NB4 (cell line): Measurements from ENCODE around the gene AIP.
A peak's percentile ranks its signal among the peaks of the same experiment; 100 is the strongest.
"Not testable (repeated sequence)": the region's sequence is repeated elsewhere in the genome, so short reads cannot be mapped to it uniquely, and the experiment has no call there.

ENCODE experiments used
- DNase-seq: peaks from one replicate; pipeline ENCODE4 v3.0.0; 2010; ENCODE audit warnings: low read depth
- H3K4me3 ChIP-seq: one replicate; pipeline ENCODE4 v1.5.1; 2011; ENCODE audit warnings: mild to moderate bottlenecking, low read depth, low read length, moderate library complexity
- CTCF ChIP-seq: IDR thresholded peaks from one replicate; pipeline ENCODE4 v1.5.1; 2012; ENCODE audit warnings: low read depth, low read length
- MAX ChIP-seq: IDR thresholded peaks from 2 replicates; pipeline ENCODE4 v1.6.1; 2011; ENCODE audit warnings: low read depth, low read length
- MYC ChIP-seq: IDR thresholded peaks from 2 replicates; pipeline ENCODE4 v1.6.1; 2011; ENCODE audit warnings: low read depth, low read length
- POLR2A ChIP-seq: IDR thresholded peaks from 2 replicates; pipeline ENCODE4 v1.6.1; 2011; ENCODE audit warnings: mild to moderate bottlenecking; ENCODE audit not compliant: insufficient read length; ENCODE audit errors: extremely low read depth

AIP gene

GRCh38 chr11:67463186-67463585 is 19.6 kb upstream of the AIP start:
- TF ChIP-seq MYC (no peak), MAX (no peak), POLR2A (no peak), CTCF (no peak)
- no peak for DNase-seq
- no peak overlapping the region for H3K4me3 ChIP-seq

- TF ChIP-seq MYC (peak; percentile 79), MAX (peak; percentile 67), CTCF (no peak), POLR2A (peak; percentile 40)
- H3K4me3 ChIP-seq: peak overlapping the region; percentile 59
- DNase-seq: peak; percentile 90
Observed at GRCh38 chr11:67463680-67464410, 19.0 kb upstream of the AIP start.

GRCh38 chr11:67464411-67465188 is 18.2 kb upstream of the AIP start:
- DNase-seq: peak; percentile 93
- H3K4me3 ChIP-seq: peak overlapping the region; percentile 83
- TF ChIP-seq MAX (peak; percentile 70), MYC (peak; percentile 47; the same call in 1 of the 2 replicates), POLR2A (peak; percentile 85), CTCF (no peak)

GRCh38 chr11:67465189-67465510 is 17.7 kb upstream of the AIP start:
- peak overlapping the region; percentile 83 for H3K4me3 ChIP-seq
- no peak for DNase-seq
- TF ChIP-seq MYC (no peak), POLR2A (no peak), CTCF (no peak), MAX (no peak)

- DNase-seq: not testable (repeated sequence)
- peak overlapping the region; percentile 83 for H3K4me3 ChIP-seq
Observed at GRCh38 chr11:67465530-67465929, 17.3 kb upstream of the AIP start.

GRCh38 chr11:67466367-67466766 is 16.5 kb upstream of the AIP start:
- DNase-seq: no peak
- no peak overlapping the region for H3K4me3 ChIP-seq
- TF ChIP-seq CTCF (no peak), MYC (no peak), POLR2A (no peak), MAX (no peak)
